Measurements from ENCODE around the gene GORASP2. TPM values are rescaled to one million over a fixed set of nuclear protein-coding genes. Genes with fewer than 3 reads are reported as not detected.

GORASP2 gene
- total RNA-seq, 1 donor from 2014 or later = 67.1 TPM

GRCh38 chr2:170887896-170888295 is 41.2 kb upstream of the GORASP2 start:
- no peaks in the 10 kb centered on the region for H3K9me3 ChIP-seq (ENCODE audit: low read depth)
- no peak overlapping the region for H3K4me2 ChIP-seq
- H4K20me1 ChIP-seq (ENCODE audit: low read depth) = no peaks in the 10 kb centered on the region
- Mint-ChIP-seq H3K27me3 (ENCODE audit: insufficient read depth, low read depth) (peaks cover 2% of the 10 kb centered on the region), H3K27ac (no peak overlapping the region), H3K36me3 (no peaks in the 10 kb centered on the region), H3K4me3 (no peak overlapping the region), H3K9me3 (no peaks in the 10 kb centered on the region), H3K4me1 (peaks cover 4% of the 10 kb centered on the region)
- DNase-seq (ENCODE audit: low spot score) = no peak
- no peak overlapping the region for H3K4me3 ChIP-seq
- TF ChIP-seq EZH2 (IDR thresholded peaks at IDR 0.05) (no peak), EZH2phosphoT487 (IDR thresholded peaks at IDR 0.05) (no peak), CTCF (IDR thresholded peaks at IDR 0.05) (no peak)
- no peaks in the 10 kb centered on the region for H3K36me3 ChIP-seq
- H2AFZ ChIP-seq (replicated peaks) = no peak overlapping the region
- H3K9ac ChIP-seq = no peak overlapping the region
- no peak overlapping the region for H3K27ac ChIP-seq
- no peaks in the 10 kb centered on the region for H3K27me3 ChIP-seq
- no peaks in the 10 kb centered on the region for H3F3A ChIP-seq (ENCODE audit: low read depth)
- H3K79me2 ChIP-seq (ENCODE audit: low read depth) = no peaks in the 10 kb centered on the region
- no peaks in the 10 kb centered on the region for H3K4me1 ChIP-seq

GRCh38 chr2:170891893-170892292 is 37.2 kb upstream of the GORASP2 start:
- no peak overlapping the region for H3K9ac ChIP-seq
- no peaks in the 10 kb centered on the region for H4K20me1 ChIP-seq (ENCODE audit: low read depth)
- no peak for DNase-seq (ENCODE audit: low spot score)
- no peak overlapping the region for H3K27ac ChIP-seq
- no peaks in the 10 kb centered on the region for H3K9me3 ChIP-seq (ENCODE audit: low read depth)
- H3K4me2 ChIP-seq = no peak overlapping the region
- no peaks in the 10 kb centered on the region for H3K79me2 ChIP-seq (ENCODE audit: low read depth)
- H3K36me3 Mint-ChIP-seq = no peaks in the 10 kb centered on the region
- H2AFZ ChIP-seq (replicated peaks) = no peak overlapping the region
- no peak overlapping the region for H3K4me3 Mint-ChIP-seq
- no peaks in the 10 kb centered on the region for H3K27me3 ChIP-seq
- no peaks in the 10 kb centered on the region for H3K36me3 ChIP-seq
- H3K4me1 Mint-ChIP-seq = peaks cover 4% of the 10 kb centered on the region
- no peak overlapping the region for H3K27ac Mint-ChIP-seq
- no peak for TF ChIP-seq CTCF (IDR thresholded peaks at IDR 0.05)
- no peak for TF ChIP-seq EZH2 (IDR thresholded peaks at IDR 0.05)
- TF ChIP-seq EZH2phosphoT487 (IDR thresholded peaks at IDR 0.05) = no peak
- H3K4me1 ChIP-seq = peaks cover 7% of the 10 kb centered on the region
- H3K27me3 Mint-ChIP-seq (ENCODE audit: insufficient read depth, low read depth) = peaks cover 2% of the 10 kb centered on the region
- H3K9me3 Mint-ChIP-seq = no peaks in the 10 kb centered on the region
- H3K4me3 ChIP-seq = no peak overlapping the region
- peaks cover 5% of the 10 kb centered on the region for H3F3A ChIP-seq (ENCODE audit: low read depth)

- H3K79me2 ChIP-seq (ENCODE audit: low read depth) = no peaks in the 10 kb centered on the region
- H3K9me3 Mint-ChIP-seq = no peaks in the 10 kb centered on the region
- no peak overlapping the region for H3K27ac Mint-ChIP-seq
- no peaks in the 10 kb centered on the region for H3K36me3 Mint-ChIP-seq
- peaks cover 7% of the 10 kb centered on the region for H3K4me1 ChIP-seq
- DNase-seq (ENCODE audit: low spot score) = no peak
- no peaks in the 10 kb centered on the region for H3K9me3 ChIP-seq (ENCODE audit: low read depth)
- TF ChIP-seq EZH2phosphoT487 (IDR thresholded peaks at IDR 0.05) (no peak), EZH2 (IDR thresholded peaks at IDR 0.05) (no peak), CTCF (IDR thresholded peaks at IDR 0.05) (no peak)
- H3K9ac ChIP-seq = no peak overlapping the region
- no peaks in the 10 kb centered on the region for H3K27me3 ChIP-seq
- peaks cover 5% of the 10 kb centered on the region for H3F3A ChIP-seq (ENCODE audit: low read depth)
- H3K36me3 ChIP-seq = no peaks in the 10 kb centered on the region
- H3K27me3 Mint-ChIP-seq (ENCODE audit: insufficient read depth, low read depth) = peaks cover 2% of the 10 kb centered on the region
- H4K20me1 ChIP-seq (ENCODE audit: low read depth) = no peaks in the 10 kb centered on the region
- no peak overlapping the region for H3K4me3 ChIP-seq
- no peak overlapping the region for H3K27ac ChIP-seq
- no peak overlapping the region for H3K4me3 Mint-ChIP-seq
- H3K4me2 ChIP-seq = no peak overlapping the region
- no peak overlapping the region for H2AFZ ChIP-seq (replicated peaks)
- peaks cover 4% of the 10 kb centered on the region for H3K4me1 Mint-ChIP-seq
Observed at GRCh38 chr2:170892391-170892951, 36.6 kb upstream of the GORASP2 start.

All from neural progenitor cell (in vitro differentiated cells).